ENCODE results near the gene CD109. TPM values are rescaled to one million over a fixed set of nuclear protein-coding genes. Genes with fewer than 3 reads are reported as not detected.

Gene CD109
- total RNA-seq, 1 donor from 2014 or later: 1.2 TPM

- no peaks in the 10 kb centered on the region for H3K4me1 ChIP-seq
- H3K4me2 ChIP-seq: no peak overlapping the region
- no peak overlapping the region for H3K27ac ChIP-seq
- Mint-ChIP-seq H3K9me3 (no peaks in the 10 kb centered on the region), H3K4me1 (no peaks in the 10 kb centered on the region), H3K36me3 (no peaks in the 10 kb centered on the region), H3K27ac (no peak overlapping the region), H3K4me3 (no peak overlapping the region), H3K27me3 (ENCODE audit: insufficient read depth, low read depth) (peaks cover 1% of the 10 kb centered on the region)
- no peaks in the 10 kb centered on the region for H3K79me2 ChIP-seq (ENCODE audit: low read depth)
- H4K20me1 ChIP-seq (ENCODE audit: low read depth): no peaks in the 10 kb centered on the region
- H3K27me3 ChIP-seq: no peaks in the 10 kb centered on the region
- H3K4me3 ChIP-seq: no peak overlapping the region
- H3K9ac ChIP-seq: no peak overlapping the region
- H3F3A ChIP-seq (ENCODE audit: low read depth): no peaks in the 10 kb centered on the region
- H3K9me3 ChIP-seq (ENCODE audit: low read depth): no peaks in the 10 kb centered on the region
- TF ChIP-seq EZH2phosphoT487 (IDR thresholded peaks at IDR 0.05): no peak
- no peak overlapping the region for H2AFZ ChIP-seq (replicated peaks)
- no peaks in the 10 kb centered on the region for H3K36me3 ChIP-seq
- DNase-seq (ENCODE audit: low spot score): no peak
Measured at GRCh38 chr6:73743081-73743480, 47.1 kb downstream of the CD109 start.

GRCh38 chr6:73743556-73743955 is 47.6 kb downstream of the CD109 start:
- H3K9ac ChIP-seq: no peak overlapping the region
- no peaks in the 10 kb centered on the region for H3K36me3 Mint-ChIP-seq
- no peak for DNase-seq (ENCODE audit: low spot score)
- H2AFZ ChIP-seq (replicated peaks): peak overlapping the region; percentile 40
- no peak overlapping the region for H3K27ac ChIP-seq
- H3F3A ChIP-seq (ENCODE audit: low read depth): no peaks in the 10 kb centered on the region
- no peaks in the 10 kb centered on the region for H3K4me1 ChIP-seq
- no peaks in the 10 kb centered on the region for H4K20me1 ChIP-seq (ENCODE audit: low read depth)
- no peaks in the 10 kb centered on the region for H3K79me2 ChIP-seq (ENCODE audit: low read depth)
- H3K4me3 ChIP-seq: no peak overlapping the region
- H3K27ac Mint-ChIP-seq: no peak overlapping the region
- H3K4me2 ChIP-seq: no peak overlapping the region
- no peaks in the 10 kb centered on the region for H3K36me3 ChIP-seq
- no peaks in the 10 kb centered on the region for H3K9me3 Mint-ChIP-seq
- no peaks in the 10 kb centered on the region for H3K4me1 Mint-ChIP-seq
- no peaks in the 10 kb centered on the region for H3K9me3 ChIP-seq (ENCODE audit: low read depth)
- TF ChIP-seq EZH2 (IDR thresholded peaks at IDR 0.05) (no peak), EZH2phosphoT487 (IDR thresholded peaks at IDR 0.05) (no peak)
- TF ChIP-seq, protein P1, sequence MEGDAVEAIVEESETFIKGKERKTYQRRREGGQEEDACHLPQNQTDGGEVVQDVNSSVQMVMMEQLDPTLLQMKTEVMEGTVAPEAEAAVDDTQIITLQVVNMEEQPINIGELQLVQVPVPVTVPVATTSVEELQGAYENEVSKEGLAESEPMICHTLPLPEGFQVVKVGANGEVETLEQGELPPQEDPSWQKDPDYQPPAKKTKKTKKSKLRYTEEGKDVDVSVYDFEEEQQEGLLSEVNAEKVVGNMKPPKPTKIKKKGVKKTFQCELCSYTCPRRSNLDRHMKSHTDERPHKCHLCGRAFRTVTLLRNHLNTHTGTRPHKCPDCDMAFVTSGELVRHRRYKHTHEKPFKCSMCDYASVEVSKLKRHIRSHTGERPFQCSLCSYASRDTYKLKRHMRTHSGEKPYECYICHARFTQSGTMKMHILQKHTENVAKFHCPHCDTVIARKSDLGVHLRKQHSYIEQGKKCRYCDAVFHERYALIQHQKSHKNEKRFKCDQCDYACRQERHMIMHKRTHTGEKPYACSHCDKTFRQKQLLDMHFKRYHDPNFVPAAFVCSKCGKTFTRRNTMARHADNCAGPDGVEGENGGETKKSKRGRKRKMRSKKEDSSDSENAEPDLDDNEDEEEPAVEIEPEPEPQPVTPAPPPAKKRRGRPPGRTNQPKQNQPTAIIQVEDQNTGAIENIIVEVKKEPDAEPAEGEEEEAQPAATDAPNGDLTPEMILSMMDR (IDR thresholded peaks at IDR 0.05): no peak
- H3K27me3 ChIP-seq: no peaks in the 10 kb centered on the region
- no peak overlapping the region for H3K4me3 Mint-ChIP-seq
- H3K27me3 Mint-ChIP-seq (ENCODE audit: insufficient read depth, low read depth): no peaks in the 10 kb centered on the region

- no peaks in the 10 kb centered on the region for H3K4me1 ChIP-seq
- H2AFZ ChIP-seq (replicated peaks): no peak overlapping the region
- Mint-ChIP-seq H3K4me1 (no peaks in the 10 kb centered on the region), H3K27me3 (ENCODE audit: insufficient read depth, low read depth) (no peaks in the 10 kb centered on the region), H3K9me3 (no peaks in the 10 kb centered on the region), H3K27ac (no peak overlapping the region), H3K36me3 (no peaks in the 10 kb centered on the region), H3K4me3 (no peak overlapping the region)
- no peaks in the 10 kb centered on the region for H3F3A ChIP-seq (ENCODE audit: low read depth)
- H3K9ac ChIP-seq: no peak overlapping the region
- H3K4me2 ChIP-seq: no peak overlapping the region
- H3K27me3 ChIP-seq: no peaks in the 10 kb centered on the region
- DNase-seq (ENCODE audit: low spot score): no peak
- no peaks in the 10 kb centered on the region for H3K9me3 ChIP-seq (ENCODE audit: low read depth)
- H4K20me1 ChIP-seq (ENCODE audit: low read depth): no peaks in the 10 kb centered on the region
- no peak overlapping the region for H3K4me3 ChIP-seq
- no peaks in the 10 kb centered on the region for H3K79me2 ChIP-seq (ENCODE audit: low read depth)
- no peak overlapping the region for H3K27ac ChIP-seq
- TF ChIP-seq EZH2phosphoT487 (IDR thresholded peaks at IDR 0.05) (no peak), EZH2 (IDR thresholded peaks at IDR 0.05) (no peak)
- TF ChIP-seq, protein P1 (IDR thresholded peaks at IDR 0.05): no peak
- H3K36me3 ChIP-seq: no peaks in the 10 kb centered on the region
Measured at GRCh38 chr6:73746787-73747186, 50.8 kb downstream of the CD109 start.

DNA sequence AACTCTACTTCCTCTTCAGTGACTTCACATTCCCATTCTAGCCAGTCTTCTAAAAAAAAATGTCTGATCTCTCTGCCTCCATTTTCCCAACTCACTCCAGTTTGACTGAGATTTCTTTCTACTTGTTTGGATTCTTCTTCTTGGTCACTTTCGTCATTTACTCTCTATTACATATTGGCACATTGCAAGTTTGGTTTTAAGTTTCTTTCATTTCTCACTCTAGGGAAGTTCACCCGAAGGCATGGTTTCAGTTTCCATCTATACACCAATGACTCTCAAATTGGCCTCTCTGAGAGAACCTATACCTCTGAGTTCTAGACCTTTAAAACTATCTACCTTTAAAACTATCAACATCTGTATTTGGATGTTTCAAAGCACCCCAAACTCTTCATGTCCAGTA is 51.3 kb downstream of the CD109 start:
- no peaks in the 10 kb centered on the region for H3K36me3 Mint-ChIP-seq
- no peak overlapping the region for H3K9ac ChIP-seq
- no peaks in the 10 kb centered on the region for H3K36me3 ChIP-seq
- H4K20me1 ChIP-seq (ENCODE audit: low read depth): no peaks in the 10 kb centered on the region
- no peaks in the 10 kb centered on the region for H3K9me3 ChIP-seq (ENCODE audit: low read depth)
- H3K4me3 Mint-ChIP-seq: no peak overlapping the region
- no peak overlapping the region for H3K4me2 ChIP-seq
- no peak for DNase-seq (ENCODE audit: low spot score)
- no peaks in the 10 kb centered on the region for H3K27me3 Mint-ChIP-seq (ENCODE audit: insufficient read depth, low read depth)
- H3K4me1 ChIP-seq: no peaks in the 10 kb centered on the region
- H3K27me3 ChIP-seq: no peaks in the 10 kb centered on the region
- no peak overlapping the region for H3K27ac ChIP-seq
- H3K9me3 Mint-ChIP-seq: no peaks in the 10 kb centered on the region
- no peak overlapping the region for H3K4me3 ChIP-seq
- no peaks in the 10 kb centered on the region for H3K4me1 Mint-ChIP-seq
- no peaks in the 10 kb centered on the region for H3K79me2 ChIP-seq (ENCODE audit: low read depth)
- H3K27ac Mint-ChIP-seq: no peak overlapping the region
- TF ChIP-seq EZH2phosphoT487 (IDR thresholded peaks at IDR 0.05): no peak
- TF ChIP-seq, protein P1 (IDR thresholded peaks at IDR 0.05): no peak
- TF ChIP-seq EZH2 (IDR thresholded peaks at IDR 0.05): no peak
- no peak overlapping the region for H2AFZ ChIP-seq (replicated peaks)
- no peaks in the 10 kb centered on the region for H3F3A ChIP-seq (ENCODE audit: low read depth)
